SK-N-MC (cell line): Measurements from ENCODE around the gene GLI3.

Source experiments
- EZH2 ChIP-seq: fragments of 200-600 bp; sonication (generic); IDR thresholded peaks from one replicate; pipeline ENCODE4 v1.6.1; 2017; ENCODE audit warnings: antibody characterized with exemption
- FOXP2 ChIP-seq: optimal IDR thresholded peaks from 2 replicates; pipeline ENCODE3; 2011; ENCODE audit warnings: mild to moderate bottlenecking, moderate library complexity; ENCODE audit not compliant: insufficient read depth; ENCODE audit errors: extremely low read length, control extremely low read depth
- POLR2AphosphoS5 ChIP-seq: IDR thresholded peaks from 2 replicates; pipeline ENCODE4 v1.6.1; 2012; ENCODE audit warnings: mild to moderate bottlenecking, low read depth, low read length, borderline replicate concordance

DNA sequence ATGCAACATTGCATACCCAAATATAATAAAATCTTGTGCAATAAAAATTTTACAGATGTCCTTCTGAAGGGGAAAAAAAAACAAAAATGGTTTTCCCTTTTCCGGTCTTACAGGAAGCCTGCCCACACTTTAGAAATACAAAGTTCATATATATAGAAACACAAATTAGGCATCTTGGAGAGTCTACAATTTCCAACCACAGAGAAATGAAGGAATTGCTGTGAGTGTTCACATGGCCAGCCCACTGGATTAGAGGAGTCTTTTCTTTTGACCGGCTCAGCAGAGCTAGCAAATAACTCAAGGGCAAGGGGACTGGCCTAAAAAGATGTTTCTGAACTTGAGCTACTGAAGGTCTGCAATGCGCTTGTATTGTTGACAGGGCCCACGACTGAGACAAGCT is 92.4 kb downstream of the GLI3 start:
- TF ChIP-seq POLR2AphosphoS5 = no peak
- no peak for TF ChIP-seq EZH2
- TF ChIP-seq FOXP2 = no peak
